ENCODE data around the gene SLIT3. TPM values are rescaled to one million over a fixed set of nuclear protein-coding genes. Genes with fewer than 3 reads are reported as not detected.
"Not testable (repeated sequence)": the region's sequence is repeated elsewhere in the genome, so short reads cannot be mapped to it uniquely, and the experiment has no call there.

Gene SLIT3
- total RNA-seq, 3 donors from 2014 or later = 30.7 to 103 (median 54.1) TPM

DNA sequence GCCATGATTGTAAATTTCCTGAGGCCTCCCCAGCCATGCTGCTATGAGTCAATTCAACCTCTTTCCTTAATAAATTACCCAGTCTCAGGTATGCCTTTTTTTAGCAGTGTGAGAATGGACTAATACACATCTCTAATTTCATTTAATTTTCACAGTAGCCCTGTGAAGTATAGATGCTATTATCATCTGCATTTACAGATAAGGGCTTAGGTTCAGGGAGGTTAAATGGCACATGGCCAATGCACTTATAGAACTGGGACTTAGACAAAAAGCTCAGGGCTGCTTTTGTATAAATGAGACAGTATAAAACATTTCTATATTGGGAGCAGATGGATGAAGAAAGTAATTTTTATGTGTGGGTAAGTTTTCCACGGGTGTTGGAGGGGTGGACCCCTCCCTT, 658.9 kb downstream of the SLIT3 start:
- DNase-seq (ENCODE audit: low spot score in 2 of 2) = no peak
- H3K36me3 ChIP-seq = no peaks in the 10 kb centered on the region
- TF ChIP-seq, protein P1, sequence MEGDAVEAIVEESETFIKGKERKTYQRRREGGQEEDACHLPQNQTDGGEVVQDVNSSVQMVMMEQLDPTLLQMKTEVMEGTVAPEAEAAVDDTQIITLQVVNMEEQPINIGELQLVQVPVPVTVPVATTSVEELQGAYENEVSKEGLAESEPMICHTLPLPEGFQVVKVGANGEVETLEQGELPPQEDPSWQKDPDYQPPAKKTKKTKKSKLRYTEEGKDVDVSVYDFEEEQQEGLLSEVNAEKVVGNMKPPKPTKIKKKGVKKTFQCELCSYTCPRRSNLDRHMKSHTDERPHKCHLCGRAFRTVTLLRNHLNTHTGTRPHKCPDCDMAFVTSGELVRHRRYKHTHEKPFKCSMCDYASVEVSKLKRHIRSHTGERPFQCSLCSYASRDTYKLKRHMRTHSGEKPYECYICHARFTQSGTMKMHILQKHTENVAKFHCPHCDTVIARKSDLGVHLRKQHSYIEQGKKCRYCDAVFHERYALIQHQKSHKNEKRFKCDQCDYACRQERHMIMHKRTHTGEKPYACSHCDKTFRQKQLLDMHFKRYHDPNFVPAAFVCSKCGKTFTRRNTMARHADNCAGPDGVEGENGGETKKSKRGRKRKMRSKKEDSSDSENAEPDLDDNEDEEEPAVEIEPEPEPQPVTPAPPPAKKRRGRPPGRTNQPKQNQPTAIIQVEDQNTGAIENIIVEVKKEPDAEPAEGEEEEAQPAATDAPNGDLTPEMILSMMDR (IDR thresholded peaks at IDR 0.05) = no peak
- no peak for TF ChIP-seq POLR2A (IDR thresholded peaks at IDR 0.05)
- no peak for TF ChIP-seq POLR2AphosphoS5 (IDR thresholded peaks at IDR 0.05)
- H3K27me3 ChIP-seq = no peaks in the 10 kb centered on the region
- H3K4me1 ChIP-seq = no peaks in the 10 kb centered on the region
- no peak overlapping the region for H3K27ac ChIP-seq
- intact Hi-C loops (cut with DNase I; ENCODE audit: low total_unique reads) = no loop called here
- H3K9me3 ChIP-seq = no peaks in the 10 kb centered on the region
- H3K4me3 ChIP-seq = no peak overlapping the region

DNA sequence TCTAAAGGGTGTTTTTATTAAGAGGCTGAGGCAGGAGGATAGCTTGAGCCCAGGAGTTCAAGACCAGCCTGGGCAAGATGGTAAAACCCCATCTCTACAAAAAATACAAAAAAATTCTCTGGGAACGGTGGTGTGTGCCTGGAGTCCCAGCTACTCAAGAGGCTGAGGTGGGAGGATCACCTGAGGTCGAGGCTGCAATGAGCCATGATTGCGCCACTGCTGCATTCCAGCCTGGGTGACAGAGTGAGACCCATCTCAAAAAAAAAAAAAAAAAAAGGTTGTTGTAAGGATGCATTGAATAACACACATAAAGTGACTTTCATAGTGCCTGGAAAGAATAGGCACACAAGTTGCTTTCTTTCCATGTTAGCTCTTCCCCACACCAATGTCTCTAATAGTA, 662.1 kb downstream of the SLIT3 start:
- H3K9me3 ChIP-seq; H3K4me3 ChIP-seq; intact Hi-C loops (cut with DNase I; ENCODE audit: low total_unique reads); H3K27me3 ChIP-seq; DNase-seq (ENCODE audit: low spot score in 2 of 2); H3K27ac ChIP-seq; H3K36me3 ChIP-seq; H3K4me1 ChIP-seq: not testable (repeated sequence)

DNA sequence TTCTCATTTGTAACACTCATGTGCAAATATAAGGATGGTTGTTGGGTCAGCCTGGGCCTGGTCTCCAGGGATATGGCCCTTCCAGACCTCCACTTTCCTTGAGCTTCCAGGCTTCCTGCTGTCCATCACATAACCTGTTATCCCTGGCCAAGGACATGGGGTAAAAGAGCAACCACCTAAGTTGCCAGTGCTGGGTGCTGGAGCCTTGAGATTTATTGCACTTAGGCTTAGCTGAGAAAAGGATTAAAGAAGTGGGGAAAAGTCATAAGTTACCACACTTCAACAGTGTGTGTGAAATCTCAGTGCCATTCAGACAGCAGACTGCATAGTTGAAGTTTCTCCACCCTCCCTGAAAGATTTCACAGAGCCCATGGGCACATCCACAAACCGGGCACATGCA, 663.1 kb downstream of the SLIT3 start:
- Histone ChIP-seq H3K4me3 (no peak overlapping the region), H3K9me3 (no peaks in the 10 kb centered on the region), H3K4me1 (no peaks in the 10 kb centered on the region), H3K27ac (no peak overlapping the region), H3K27me3 (no peaks in the 10 kb centered on the region), H3K36me3 (no peaks in the 10 kb centered on the region)
- no peak for TF ChIP-seq POLR2AphosphoS5 (IDR thresholded peaks at IDR 0.05)
- TF ChIP-seq, protein P1 (IDR thresholded peaks at IDR 0.05) = no peak
- TF ChIP-seq POLR2A (IDR thresholded peaks at IDR 0.05) = no peak
- intact Hi-C loops (cut with DNase I; ENCODE audit: low total_unique reads) = no loop called here
- DNase-seq (ENCODE audit: low spot score in 2 of 2) = no peak

DNA sequence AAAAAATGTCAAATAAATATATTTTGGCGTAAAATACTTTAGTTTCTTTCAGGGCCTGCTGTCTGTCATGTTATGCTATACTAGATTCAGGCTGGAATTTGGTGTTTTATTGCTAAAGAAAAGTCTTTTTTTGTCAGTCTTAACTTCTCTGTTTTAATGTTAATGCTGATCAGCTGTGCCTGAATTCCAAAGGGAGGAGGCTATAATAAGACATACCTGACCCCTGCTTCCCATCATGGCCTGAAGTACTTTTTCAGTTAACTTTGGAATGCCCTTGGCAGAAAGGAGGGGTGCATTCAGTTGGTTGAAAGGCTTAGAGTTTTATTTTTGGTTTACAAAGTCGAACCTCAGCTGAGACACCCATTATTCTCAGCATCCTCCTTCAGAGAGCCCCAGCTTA, 663.7 kb downstream of the SLIT3 start:
- Histone ChIP-seq H3K36me3 (no peaks in the 10 kb centered on the region), H3K4me1 (no peaks in the 10 kb centered on the region), H3K27ac (no peak overlapping the region), H3K9me3 (no peaks in the 10 kb centered on the region), H3K4me3 (no peak overlapping the region), H3K27me3 (no peaks in the 10 kb centered on the region)
- no peak for DNase-seq (ENCODE audit: low spot score in 2 of 2)
- intact Hi-C loops (cut with DNase I; ENCODE audit: low total_unique reads) = no loop called here
- TF ChIP-seq POLR2A (IDR thresholded peaks at IDR 0.05) (no peak), POLR2AphosphoS5 (IDR thresholded peaks at IDR 0.05) (no peak)
- TF ChIP-seq, protein P1 (IDR thresholded peaks at IDR 0.05) = no peak

DNA sequence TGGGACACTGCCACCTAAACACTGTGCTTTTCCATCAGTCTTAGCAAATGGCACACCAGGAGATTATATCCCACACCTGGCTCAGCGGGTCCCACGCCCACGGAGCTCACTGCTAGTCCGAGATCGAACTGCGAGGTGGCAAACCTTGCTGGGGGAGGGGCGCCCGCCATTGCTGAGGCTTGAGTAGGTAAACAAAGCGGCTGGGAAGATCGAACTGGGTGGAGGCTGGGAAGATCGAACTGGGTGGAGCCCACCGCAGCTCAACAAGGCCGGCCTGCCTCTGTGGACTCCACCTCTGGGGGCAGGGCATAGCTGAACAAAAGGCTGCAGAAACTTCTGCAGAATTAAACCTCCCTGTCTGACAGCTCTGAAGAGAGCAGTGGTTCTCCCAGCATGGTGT, 670.0 kb downstream of the SLIT3 start:
- DNase-seq (ENCODE audit: low spot score in 2 of 2); H3K4me3 ChIP-seq; H3K4me1 ChIP-seq; intact Hi-C loops (cut with DNase I; ENCODE audit: low total_unique reads); H3K36me3 ChIP-seq; H3K27me3 ChIP-seq; H3K9me3 ChIP-seq; H3K27ac ChIP-seq: not testable (repeated sequence)

DNA sequence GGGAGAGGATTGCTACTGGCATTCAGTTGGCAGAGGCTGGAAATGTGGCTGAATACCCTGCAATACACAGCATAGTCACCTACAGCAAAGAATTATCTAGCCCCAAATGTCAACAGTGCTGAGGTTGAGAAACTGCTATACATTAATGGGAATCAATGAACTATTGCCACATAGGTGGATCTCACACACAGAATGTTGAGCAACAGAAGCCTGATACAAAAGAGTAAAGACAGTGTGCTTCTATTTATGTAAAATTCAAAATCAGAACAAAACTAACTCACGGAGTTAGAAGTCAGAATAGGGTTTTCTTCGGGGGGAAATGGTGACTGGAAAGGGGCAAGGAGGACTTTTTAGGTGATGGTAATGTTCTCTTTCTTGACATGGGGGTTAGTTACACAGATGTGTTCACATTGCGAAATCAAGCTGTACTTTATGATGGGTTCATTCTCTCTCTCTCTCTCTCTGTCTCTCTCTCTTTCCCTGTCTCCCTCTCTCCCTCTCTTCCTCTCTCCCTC, 676.0 kb downstream of the SLIT3 start:
- Histone ChIP-seq H3K4me1 (no peaks in the 10 kb centered on the region), H3K27me3 (no peaks in the 10 kb centered on the region), H3K4me3 (no peak overlapping the region), H3K27ac (no peak overlapping the region), H3K9me3 (no peaks in the 10 kb centered on the region), H3K36me3 (no peaks in the 10 kb centered on the region)
- intact Hi-C loops (cut with DNase I; ENCODE audit: low total_unique reads) = no loop called here
- DNase-seq (ENCODE audit: low spot score in 2 of 2) = no peak
- TF ChIP-seq POLR2A (IDR thresholded peaks at IDR 0.05) (no peak), POLR2AphosphoS5 (IDR thresholded peaks at IDR 0.05) (no peak)
- TF ChIP-seq, protein P1 (IDR thresholded peaks at IDR 0.05) = no peak

Measured in breast epithelium (tissue), 4 donors.